Right kidney (tissue), 1 donor: ENCODE results near the gene CIBAR2.

Experiments used
- DNase-seq: peaks from one replicate; pipeline ENCODE4 v3.0.0-alpha.2; 2016

Gene CIBAR2

GRCh38 chr16:85103114-85104079 is 8.9 kb downstream of the CIBAR2 start:
- no peak for DNase-seq

- DNase-seq, result no peak
Measured at GRCh38 chr16:85101956-85102630, 10.2 kb downstream of the CIBAR2 start.

GRCh38 chr16:85100265-85100664 is 12.0 kb downstream of the CIBAR2 start:
- no peak for DNase-seq

- no peak for DNase-seq
Measured at GRCh38 chr16:85098565-85098964, 13.7 kb downstream of the CIBAR2 start.

GRCh38 chr16:85096921-85097320 is 15.4 kb downstream of the CIBAR2 start:
- DNase-seq, result no peak

GRCh38 chr16:85094812-85095211 is 17.5 kb downstream of the CIBAR2 start:
- DNase-seq, result no peak

- DNase-seq, result no peak
Measured at GRCh38 chr16:85094176-85094805, 18.0 kb downstream of the CIBAR2 start.

GRCh38 chr16:85093705-85094104 is 18.6 kb downstream of the CIBAR2 start:
- DNase-seq, result no peak

GRCh38 chr16:85092851-85093250 is 19.4 kb downstream of the CIBAR2 start:
- DNase-seq, result no peak

- DNase-seq, result no peak
Measured at GRCh38 chr16:85092309-85092708, 20.0 kb downstream of the CIBAR2 start.

GRCh38 chr16:85091522-85091910 is 20.8 kb downstream of the CIBAR2 start:
- no peak for DNase-seq

GRCh38 chr16:85090873-85091521 is 21.3 kb downstream of the CIBAR2 start:
- no peak for DNase-seq

- no peak for DNase-seq
Measured at GRCh38 chr16:85090181-85090580, 22.1 kb downstream of the CIBAR2 start.

- no peak for DNase-seq
Measured at GRCh38 chr16:85089525-85089924, 22.7 kb downstream of the CIBAR2 start.

GRCh38 chr16:85088570-85089199 is 23.6 kb downstream of the CIBAR2 start:
- DNase-seq, result no peak

- DNase-seq, result no peak
Measured at GRCh38 chr16:85087899-85088569, 24.2 kb downstream of the CIBAR2 start.

- DNase-seq, result peak; percentile 66
Measured at GRCh38 chr16:85086347-85087291, 25.7 kb downstream of the CIBAR2 start.

- no peak for DNase-seq
Measured at GRCh38 chr16:85085721-85086120, 26.6 kb downstream of the CIBAR2 start.

- DNase-seq, result no peak
Measured at GRCh38 chr16:85084841-85085510, 27.3 kb downstream of the CIBAR2 start.
